ENCODE results near the gene RIOK3.

DNA sequence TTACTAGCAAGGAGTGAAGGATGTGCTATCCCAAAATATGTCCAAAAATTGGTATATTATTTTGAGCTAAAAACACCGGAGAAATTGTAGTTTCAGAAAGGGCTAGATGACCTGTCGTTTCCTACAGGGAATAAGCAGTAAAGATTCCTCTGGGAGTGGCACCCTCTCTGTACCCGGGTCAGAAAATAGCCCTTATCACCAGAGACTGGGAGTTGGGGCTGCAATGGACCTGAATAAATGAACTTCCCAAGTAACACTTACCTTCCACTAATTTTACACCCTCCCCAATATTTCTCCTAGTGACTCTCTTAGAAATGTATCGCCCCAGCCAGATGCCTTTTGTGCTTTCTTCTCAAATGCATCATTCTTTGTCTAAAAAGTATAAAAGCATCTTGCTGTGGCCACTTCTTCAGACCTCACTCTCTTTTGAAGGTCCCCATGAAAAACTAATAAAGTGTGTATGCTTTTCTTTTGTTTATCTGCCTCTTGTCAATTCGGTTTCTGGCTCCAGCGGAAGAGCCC is 49.5 kb downstream of the RIOK3 start:
- TF ChIP-seq, protein P1, sequence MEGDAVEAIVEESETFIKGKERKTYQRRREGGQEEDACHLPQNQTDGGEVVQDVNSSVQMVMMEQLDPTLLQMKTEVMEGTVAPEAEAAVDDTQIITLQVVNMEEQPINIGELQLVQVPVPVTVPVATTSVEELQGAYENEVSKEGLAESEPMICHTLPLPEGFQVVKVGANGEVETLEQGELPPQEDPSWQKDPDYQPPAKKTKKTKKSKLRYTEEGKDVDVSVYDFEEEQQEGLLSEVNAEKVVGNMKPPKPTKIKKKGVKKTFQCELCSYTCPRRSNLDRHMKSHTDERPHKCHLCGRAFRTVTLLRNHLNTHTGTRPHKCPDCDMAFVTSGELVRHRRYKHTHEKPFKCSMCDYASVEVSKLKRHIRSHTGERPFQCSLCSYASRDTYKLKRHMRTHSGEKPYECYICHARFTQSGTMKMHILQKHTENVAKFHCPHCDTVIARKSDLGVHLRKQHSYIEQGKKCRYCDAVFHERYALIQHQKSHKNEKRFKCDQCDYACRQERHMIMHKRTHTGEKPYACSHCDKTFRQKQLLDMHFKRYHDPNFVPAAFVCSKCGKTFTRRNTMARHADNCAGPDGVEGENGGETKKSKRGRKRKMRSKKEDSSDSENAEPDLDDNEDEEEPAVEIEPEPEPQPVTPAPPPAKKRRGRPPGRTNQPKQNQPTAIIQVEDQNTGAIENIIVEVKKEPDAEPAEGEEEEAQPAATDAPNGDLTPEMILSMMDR (IDR thresholded peaks at IDR 0.05; ENCODE audit: low read depth, low read length) = no peak
- TF ChIP-seq EZH2phosphoT487 (IDR thresholded peaks at IDR 0.05; ENCODE audit: low read depth) = no peak

Data from OCI-LY3 (cell line).